ENCODE results near the gene MSTO1. TPM values are rescaled to one million over a fixed set of nuclear protein-coding genes. Genes with fewer than 3 reads are reported as not detected.
A peak's percentile ranks its signal among the peaks of the same experiment; 100 is the strongest.

Gene MSTO1
- total and polyA plus RNA-seq, 10 of the 15 experiments (the other 5 are each of a cell fraction or from before 2014, with no cell fraction given), result 16.1 to 87.9 (median 46.6) TPM

GRCh38 chr1:155562581-155563376 lies 47.2 kb upstream of the MSTO1 start, which contains the start of gene ASH1L (continued):
- TF ChIP-seq ZNF592 (IDR thresholded peaks at IDR 0.05) (no peak), SMAD1 (IDR thresholded peaks at IDR 0.05; ENCODE audit: low read depth, partially characterized antibody) (no peak), PKNOX1 (IDR thresholded peaks at IDR 0.05) (0 out of 2 replicates have a peak, but pooled peaks have one; percentile 11), PAX5 (IDR thresholded peaks at IDR 0.05; ENCODE audit: borderline replicate concordance, low read depth, low read length) (peak; percentile 67; the same call in 1 of the 2 replicates), HDAC6 (IDR thresholded peaks at IDR 0.05; ENCODE audit: unreplicated experiment) (peak; percentile 88), BCL11A (IDR thresholded peaks at IDR 0.05; ENCODE audit: low read depth, low read length) (no peak), POU2F2 (IDR thresholded peaks at IDR 0.05; ENCODE audit: borderline replicate concordance, low read depth, low read length) (peak; percentile 98), E2F8 (IDR thresholded peaks at IDR 0.05; ENCODE audit: low read depth, partially characterized antibody) (no peak), SMAD5 (IDR thresholded peaks at IDR 0.05; ENCODE audit: low read depth) (peak; percentile 88; the same call in 1 of the 2 replicates), NR2F1 (conservative IDR thresholded peaks at IDR 0.05) (peak; percentile 77), ESRRA (IDR thresholded peaks at IDR 0.05; ENCODE audit: low read length) (peak; percentile 57; the same call in 1 of the 2 replicates), MYC (IDR thresholded peaks at IDR 0.05; ENCODE audit: insufficient read depth, insufficient read length, insufficient replicate concordance, low read length, severe bottlenecking) (peak; percentile 48), ZNF24 (IDR thresholded peaks at IDR 0.05) (no peak), REST (IDR thresholded peaks at IDR 0.05; ENCODE audit: low read depth, low read length) (0 out of 2 replicates have a peak, but pooled peaks have one; percentile 50), ZZZ3 (IDR thresholded peaks at IDR 0.05; ENCODE audit: control insufficient read depth, insufficient read length, low read depth) (no peak), NFIC (IDR thresholded peaks at IDR 0.05; ENCODE audit: low read depth, low read length) (no peak), SREBF1 (IDR thresholded peaks at IDR 0.05; ENCODE audit: low read length) (peak; percentile 95), DPF2 (IDR thresholded peaks at IDR 0.05) (peak; percentile 75), YBX1 (IDR thresholded peaks at IDR 0.05) (no peak)

Data from GM12878 (cell line).